ENCODE measurements around the gene EPB41L5.
"Not testable (repeated sequence)": the region's sequence is repeated elsewhere in the genome, so short reads cannot be mapped to it uniquely, and the experiment has no call there.

Gene EPB41L5

DNA sequence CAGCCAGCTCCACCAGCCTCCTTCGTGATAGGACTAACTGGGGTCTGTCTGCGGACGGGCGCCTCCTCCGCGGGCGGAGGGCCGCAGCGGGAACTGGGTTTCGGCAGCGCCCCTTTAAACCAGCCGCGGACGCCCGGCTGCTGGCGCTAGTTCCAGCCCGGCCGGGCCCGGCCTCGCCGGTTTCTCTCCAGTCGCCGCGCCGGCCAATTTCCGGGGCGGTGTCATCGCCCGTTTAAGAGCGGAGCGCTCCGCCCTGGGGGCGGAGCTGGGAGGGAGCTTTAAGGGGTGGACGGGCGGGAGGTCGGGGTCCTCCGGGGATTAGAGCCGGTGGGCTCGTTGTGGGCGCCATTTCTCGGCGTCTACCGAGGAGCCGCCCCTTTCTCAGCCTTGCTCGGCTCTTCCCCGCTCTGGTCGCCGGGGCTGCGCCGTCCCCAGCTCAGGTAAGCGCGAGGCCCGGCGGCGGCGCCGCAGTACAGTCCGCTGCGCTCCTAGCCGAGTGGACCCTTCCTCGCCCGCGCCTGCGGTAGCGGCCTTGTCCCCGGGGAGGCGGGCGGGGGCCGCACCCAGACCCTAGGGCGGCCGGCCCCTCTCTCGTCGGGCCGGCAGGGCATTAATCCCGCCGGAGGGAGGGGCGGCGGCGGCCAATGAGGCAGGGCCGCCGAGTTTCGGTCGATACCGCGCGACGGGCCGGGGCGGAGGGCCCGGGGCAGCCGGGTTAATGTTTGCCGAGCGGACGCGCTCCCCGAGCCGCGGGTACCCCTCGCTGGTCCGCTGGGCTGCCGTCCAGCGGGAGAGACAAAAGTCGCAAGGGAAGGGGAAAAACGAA, at the start of gene EPB41L5:
TSS of gene EPB41L5 (plus strand) at position 307 of the 826 bp plus-strand sequence. CDS start 6,008 bp downstream, outside the sequence.
- peak; percentile 90 for FAIRE-seq

DNA sequence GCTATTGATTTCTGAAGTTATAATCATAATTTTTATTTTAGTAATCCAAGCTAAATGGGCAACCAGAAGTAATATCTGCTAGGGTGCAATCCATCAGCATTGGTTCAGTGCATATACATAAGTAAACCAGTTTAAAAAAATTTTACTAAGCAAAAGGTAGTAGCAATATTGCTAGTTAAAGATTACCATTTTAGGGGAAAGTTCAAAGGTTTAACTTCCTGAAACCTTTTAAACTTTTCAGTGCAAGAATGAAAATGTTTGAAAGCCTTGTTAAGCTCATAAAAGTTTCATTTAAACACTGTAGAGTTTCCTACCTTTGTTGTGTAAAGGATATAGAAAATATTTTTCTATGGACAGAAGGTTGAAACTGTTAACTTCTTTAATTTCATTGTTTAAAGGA, 31.0 kb upstream of the EPB41L5 start:
- no peak for FAIRE-seq

DNA sequence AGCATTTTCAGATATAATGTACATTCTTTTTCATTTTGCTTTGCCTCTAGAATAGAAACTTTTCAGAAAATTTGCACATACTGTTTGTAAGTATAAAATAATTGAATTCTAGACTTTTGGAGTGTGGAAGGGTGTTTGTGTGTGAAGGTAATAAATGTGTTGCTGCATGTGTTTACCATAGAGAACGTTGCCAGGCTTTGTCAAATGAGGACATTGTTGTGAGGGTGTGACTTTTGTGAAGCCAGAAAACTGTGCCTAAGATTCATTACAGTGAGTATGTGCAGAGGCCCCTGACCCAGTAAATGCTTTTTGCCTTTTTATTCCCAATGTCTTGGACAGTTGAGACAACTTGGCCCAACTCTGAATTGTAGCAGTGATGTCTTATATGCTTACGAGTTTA, 30.4 kb upstream of the EPB41L5 start:
- no peak for FAIRE-seq

DNA sequence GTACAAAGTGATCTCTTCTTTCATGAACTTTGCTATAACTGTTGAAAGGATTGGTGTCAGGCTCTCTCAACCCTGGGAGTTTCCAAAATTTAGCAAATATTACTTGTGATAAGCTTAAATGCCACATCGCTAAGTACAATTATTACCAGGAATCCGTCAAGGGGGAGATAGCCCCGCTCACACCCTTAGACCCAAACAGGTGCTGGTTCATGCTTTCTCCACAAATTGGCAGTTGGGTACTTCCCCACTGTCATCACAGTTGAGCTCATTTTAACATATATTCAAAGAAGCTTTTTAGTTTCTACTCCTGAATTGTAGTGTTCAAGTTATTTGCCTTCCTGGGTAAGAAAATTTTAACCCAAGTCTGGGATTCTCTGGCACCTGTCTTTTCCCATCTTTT, 29.8 kb upstream of the EPB41L5 start:
- FAIRE-seq: no peak

DNA sequence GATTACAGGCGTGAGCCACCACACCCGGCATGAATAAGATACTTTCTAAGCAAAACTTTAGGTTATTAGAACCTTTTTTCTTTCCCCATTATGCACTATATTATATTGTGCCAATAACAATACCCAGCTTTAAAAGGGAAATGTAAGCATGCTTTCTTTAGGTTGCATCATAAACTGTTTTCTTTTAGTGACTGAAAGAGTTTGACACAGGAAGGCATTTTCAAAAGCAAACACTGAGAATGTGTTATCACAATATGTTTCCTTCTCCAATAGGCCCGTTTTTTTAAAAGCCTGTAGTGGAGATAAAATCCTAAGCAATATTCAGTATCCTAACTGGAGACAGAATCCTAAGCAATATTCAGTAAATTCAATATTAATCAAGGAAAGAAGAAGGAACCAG, 16.7 kb upstream of the EPB41L5 start:
- no peak for FAIRE-seq

DNA sequence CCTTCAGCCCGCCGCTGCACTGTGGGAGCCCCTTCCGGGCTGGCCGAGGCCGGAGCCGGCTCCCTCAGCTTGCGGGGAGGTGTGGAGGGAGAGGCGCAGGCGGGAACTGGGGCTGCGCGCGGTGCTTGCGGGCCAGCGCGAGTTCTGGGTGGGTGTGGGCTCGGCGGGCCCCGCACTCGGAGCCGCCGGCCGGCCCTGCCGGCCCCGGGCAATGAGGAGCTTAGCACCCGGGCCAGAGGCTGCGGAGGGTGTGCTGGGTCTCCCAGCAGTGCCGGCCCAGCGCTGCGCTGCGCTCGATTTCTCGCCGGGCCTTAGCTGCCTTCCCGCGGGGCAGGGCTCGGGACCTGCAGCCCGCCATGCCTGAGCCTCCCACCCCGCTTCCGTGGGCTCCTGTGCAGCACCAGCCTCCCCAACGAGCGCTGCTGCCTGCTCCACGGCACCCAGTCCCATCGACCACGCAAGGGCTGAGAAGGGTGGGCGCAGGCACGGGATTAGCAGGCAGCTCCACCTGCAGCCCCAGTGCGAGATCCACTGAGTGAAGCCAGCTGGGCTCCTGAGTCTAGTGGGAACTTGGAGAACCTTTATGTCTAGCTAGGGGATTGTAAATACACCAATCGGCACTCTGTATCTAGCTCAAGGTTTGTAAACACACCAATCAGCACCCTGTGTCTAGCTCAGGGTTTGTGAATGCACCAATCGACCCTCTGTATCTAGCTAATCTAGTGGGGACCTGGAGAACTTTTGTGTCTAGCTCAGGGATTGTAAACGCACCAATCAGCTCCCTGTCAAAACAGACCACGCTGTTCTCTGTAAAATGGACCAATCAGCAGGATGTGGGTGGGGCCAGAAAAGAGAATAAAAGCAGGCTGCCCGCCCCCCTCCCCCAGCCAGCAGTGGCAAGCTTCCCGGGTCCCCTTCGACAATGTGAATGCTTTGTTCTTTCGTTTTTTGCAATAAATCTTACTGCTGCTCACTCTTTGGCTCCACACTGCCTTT, 15.7 kb upstream of the EPB41L5 start:
- FAIRE-seq: not testable (repeated sequence)

DNA sequence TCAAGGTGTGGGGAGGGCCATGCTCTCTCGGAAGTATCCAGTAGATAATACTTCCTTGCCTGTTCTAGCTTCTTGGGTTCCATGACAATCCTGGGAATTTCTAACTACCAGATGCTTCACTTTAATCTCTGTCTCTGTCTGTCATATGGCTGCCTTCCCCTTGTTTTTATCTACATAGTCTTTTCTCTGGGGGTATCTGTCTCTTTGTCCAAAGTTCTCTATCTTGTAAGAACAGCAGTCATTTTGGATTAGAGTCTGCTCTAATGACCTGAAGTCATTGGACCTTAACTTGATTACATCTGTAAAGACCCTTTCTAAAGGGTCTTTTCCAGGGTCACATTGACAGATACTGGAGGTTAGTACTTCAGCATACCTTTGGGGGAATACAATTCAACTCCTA, 11.4 kb upstream of the EPB41L5 start:
- no peak for FAIRE-seq

DNA sequence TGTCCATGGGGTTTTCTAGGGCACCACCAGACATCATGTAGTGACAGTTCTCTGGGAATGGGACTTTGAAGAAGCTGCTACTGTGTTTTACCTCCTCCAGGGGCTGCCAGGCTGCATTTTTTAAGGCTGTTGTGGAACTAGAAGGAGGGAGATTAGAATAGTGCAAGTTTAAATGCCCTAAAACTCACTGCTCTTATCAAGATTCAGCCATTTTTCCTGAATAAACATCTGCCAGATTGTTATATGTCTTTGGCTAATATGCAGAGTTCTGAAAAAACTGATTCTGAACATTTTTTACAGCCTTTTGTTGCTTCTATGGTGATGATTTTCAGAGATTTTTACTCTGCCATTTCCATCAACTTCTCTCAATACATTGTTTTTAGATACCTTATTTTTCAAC, 8.6 kb upstream of the EPB41L5 start:
- FAIRE-seq: no peak

DNA sequence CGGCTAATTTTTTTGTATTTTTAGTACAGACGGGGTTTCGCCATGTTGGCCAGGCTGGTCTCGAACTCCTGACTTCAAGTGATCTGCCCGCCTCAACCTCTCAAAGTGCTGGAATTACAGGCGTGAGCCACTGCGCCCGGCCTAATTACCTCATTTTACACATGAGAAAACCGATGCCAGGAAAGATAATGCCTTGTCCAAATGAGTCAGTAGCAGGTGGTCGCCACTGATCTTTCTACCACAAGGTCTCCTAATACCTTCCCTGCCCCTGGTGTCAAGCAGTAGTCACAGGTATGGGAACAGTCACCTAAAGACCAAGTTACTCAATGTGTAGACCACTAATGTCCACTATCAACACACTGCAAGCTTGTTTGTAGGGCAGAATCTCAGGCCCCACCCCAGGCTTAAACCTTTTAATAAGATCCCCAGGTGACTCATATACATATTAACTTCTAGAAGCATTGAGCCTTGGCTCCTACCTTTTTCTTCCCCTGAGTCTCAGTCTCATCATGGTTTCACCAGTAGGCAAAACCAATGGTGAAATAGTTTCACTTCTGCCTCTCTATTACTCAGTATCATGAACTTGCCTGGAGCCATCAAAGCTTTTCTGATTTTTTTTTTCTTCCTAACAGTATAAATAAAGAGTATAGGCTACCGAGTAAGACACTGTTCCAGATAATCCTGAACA, 6.9 kb upstream of the EPB41L5 start:
- no peak for FAIRE-seq

DNA sequence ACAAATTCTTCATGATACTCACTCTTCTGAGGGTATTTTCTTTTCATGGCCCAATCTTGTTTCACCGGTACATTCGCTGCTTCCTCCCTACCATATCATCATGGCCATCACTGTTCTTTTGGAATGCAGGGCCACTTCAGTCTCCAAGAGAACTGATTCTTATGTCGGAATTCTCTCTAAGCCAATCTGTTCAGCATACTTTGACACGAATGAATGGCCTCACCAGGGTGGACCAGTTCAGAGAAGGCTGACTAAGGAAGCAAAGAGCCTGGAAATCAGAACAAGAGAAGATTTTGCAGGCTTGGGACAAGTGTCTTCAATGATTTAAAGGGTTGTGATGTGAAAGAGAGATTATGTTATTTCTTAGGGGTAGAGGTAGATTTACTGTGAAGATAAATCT, 5.0 kb upstream of the EPB41L5 start:
- FAIRE-seq: no peak

DNA sequence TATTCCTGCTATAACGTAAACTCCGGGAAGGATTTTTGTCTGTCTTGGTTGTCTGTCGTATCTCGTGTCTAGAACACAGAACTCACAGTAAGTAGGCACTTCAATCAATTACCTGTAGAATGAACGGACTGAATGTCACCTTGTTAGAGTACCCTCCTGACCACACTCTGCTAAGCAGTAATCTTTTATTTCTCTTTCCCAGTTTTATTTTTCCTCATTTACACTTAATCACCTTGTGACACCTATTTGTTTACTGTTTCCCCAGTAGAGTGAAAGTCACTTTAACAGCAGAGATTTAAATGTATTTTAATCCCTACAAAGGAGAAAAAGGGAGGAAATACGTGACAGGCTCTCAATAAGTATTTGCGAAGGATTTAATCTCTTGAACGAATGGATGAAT, 514 bp upstream of the EPB41L5 start:
- FAIRE-seq: no peak

DNA sequence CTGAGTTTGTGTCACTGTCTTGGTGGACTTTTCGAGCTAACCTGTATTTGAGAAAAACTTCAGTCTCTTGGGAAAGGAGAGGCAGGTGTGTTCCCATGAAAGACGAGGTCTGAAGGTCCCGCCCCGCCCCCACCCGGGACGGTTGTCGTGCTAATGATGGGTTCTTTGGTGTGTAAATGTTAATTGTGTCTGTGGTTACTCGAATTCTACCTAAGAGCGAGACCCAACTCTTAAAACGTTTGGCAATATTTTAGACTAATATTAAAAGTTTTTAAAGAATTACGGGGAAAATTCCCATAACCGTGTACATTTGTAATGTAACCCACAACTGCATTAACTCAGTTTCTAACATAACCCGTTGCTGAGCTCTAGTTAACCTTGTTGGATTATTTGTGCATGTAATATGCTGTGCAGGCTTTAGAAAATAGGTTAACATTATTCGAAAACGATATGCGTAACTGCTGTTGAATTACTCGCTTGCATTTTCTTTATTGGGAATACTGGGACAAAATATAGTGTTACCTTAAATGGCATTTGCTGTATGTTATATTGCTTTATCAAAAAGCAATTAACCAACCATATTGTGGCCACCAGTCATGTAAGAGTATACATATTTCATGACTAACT, 833 bp downstream of the EPB41L5 start:
- FAIRE-seq: no peak

DNA sequence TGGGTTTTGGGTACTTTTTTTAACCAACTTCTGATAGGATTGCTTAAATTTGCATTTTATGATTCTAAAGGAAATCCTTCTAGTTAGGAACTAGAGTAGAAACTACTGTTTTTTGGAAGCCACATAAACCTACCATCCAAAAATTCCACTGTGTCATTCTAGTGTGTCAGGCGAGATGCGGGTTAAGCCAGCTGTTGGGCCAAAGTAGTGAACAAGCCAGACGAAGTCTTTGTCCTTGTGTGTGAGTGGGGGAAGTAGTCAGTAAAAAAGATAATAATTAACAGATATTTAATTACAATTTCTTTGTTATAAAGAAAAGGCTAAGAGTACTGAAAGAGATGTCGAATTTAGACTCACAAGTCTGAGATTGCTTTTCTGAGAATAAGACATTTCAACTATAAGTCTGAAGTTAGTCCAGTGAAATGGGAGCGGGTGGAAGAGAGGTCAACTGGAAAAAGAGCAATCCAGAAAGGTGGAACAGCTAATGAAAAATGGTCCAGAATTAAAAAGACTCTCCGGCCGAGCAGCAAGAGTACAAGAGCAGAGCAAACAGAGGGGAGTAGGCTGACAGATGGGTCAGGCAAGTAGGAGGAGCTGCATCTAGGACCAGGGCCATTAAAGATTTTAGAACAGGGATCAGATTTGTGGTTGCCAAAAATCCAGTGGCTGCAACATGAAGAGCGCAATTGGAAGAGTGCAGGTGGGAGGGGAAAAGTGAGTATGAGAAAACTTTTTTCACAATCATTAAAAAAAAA, 1.5 kb downstream of the EPB41L5 start:
- no peak for FAIRE-seq

DNA sequence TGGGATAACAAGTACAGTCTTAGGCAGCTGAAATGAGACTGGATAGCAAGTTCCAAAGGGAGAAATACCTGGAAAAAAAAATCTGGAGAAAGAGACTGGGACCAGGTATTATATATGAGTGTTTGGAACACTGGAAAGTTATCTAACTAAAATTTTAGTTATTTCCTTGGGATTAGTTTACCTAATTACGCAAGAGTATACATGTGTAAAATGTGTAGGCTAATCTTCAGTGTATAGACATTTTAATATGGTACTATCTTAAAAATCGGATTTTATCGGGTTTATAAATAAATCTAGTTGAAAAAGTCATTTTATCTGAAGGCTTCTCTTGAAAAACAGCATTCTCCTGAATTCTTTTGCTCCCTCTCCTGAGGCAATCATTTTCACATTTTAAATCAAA, 3.9 kb downstream of the EPB41L5 start:
- FAIRE-seq: no peak

DNA sequence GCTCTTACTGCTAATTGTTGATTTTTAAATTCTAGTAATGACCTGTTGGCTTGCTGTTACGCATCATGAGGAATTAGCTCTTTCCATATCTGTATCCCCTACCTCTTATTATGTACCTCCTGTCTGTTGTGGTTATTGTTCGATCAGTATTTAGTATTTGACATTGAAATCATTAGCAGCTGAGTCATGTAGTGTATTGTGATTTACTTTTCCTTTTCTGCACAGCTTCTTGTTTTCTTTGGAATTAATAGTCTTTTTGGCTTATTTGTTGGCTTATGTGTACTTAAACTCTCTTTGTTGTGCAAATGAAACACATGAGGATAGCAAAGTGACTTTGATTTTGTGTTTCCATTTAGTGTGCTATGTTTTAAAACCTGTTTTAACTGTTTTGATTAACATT, 4.3 kb downstream of the EPB41L5 start:
- FAIRE-seq: no peak

DNA sequence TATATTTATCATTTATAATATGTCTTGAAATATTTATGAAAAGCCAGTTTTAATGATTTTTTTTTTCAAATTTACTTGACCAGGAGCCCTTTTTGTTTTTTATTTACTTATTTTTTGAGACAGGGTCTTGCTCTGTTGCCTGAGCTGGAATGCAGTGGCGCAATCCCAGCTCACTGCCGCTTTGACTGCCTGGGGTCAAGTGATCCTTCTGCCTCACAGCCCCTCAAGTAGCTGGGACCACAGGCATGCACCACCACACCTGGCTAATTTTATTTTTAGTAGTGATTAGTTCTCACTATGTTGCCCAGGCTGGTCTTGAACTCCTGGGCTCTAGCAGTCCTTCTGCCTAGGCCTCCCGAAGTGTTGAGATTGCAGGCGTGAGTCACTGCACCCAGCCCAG, 5.7 kb downstream of the EPB41L5 start:
- no peak for FAIRE-seq

DNA sequence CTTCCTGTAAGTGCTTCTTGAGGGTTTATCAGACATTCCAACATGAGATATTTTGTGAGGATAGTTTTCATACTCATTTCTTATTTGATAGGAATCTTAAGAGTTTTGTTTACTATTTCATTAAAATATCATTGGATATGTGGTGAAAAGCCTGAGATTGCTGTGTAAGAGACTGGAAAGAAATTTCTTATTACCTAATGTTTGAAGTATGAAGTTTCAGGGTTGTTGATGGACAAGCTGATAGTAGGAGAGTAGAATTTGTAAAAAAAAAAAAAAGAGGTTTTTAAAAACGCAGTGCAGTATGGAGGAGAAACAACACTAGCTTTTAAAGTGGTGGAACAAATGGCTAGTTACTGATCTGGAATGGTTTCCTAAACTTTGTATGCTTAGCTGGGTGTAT, 7.7 kb downstream of the EPB41L5 start:
- FAIRE-seq: no peak

DNA sequence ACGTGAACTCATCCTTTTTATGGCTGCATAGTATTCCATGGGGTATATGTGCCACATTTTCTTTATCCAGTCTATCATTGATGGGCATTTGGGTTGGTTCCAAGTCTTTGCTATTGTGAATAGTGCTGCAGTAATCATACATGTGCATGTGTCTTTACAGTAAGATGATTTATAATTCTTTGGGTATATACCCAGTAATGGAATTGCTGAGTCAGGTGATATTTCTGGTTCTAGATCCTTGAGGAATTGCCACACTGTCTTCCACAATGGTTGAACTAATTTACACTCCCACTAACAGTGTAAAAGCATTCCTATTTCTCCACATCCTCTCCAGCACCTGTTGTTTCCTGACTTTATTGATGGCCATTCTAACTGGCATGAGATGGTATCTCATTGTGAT, 9.6 kb downstream of the EPB41L5 start:
- not testable (repeated sequence) for FAIRE-seq

DNA sequence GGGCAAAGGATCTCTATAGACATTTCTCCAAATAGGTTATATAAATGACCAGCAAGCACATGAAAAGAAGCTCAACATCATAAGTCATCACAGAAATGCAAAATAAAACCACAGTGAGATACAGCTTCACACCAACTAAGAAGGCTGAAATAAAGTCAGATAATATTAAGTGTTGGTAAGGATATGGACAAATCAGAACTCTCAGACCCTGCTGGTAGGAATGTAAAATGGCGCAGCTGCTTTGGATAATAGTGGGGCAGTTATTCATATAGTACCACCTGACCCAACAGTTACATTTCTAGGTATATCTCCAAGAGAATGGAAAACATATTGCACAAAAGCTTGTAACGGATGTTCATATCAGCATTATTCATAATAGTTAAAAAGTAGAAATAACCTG, 14.0 kb downstream of the EPB41L5 start:
- FAIRE-seq: no peak

DNA sequence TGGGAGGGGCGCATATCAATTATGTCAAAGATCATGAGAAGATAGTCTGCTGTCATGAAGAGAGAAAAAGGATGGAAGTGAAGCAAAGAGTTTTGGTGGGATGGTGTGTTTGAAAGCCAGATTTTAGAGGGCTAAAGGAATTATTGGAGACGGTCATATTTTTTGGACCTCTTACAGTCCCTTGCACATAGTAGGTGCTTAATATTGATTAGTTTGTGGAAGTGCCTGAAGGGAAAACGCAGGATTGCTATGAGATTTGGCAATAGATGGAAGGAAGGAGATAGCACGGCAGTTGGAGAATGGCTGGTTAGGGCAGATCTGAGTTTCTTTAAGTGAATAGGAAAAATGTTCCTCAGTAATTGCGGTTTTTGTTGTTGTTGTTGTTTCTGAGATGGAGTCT, 15.9 kb downstream of the EPB41L5 start:
- no peak for FAIRE-seq

DNA sequence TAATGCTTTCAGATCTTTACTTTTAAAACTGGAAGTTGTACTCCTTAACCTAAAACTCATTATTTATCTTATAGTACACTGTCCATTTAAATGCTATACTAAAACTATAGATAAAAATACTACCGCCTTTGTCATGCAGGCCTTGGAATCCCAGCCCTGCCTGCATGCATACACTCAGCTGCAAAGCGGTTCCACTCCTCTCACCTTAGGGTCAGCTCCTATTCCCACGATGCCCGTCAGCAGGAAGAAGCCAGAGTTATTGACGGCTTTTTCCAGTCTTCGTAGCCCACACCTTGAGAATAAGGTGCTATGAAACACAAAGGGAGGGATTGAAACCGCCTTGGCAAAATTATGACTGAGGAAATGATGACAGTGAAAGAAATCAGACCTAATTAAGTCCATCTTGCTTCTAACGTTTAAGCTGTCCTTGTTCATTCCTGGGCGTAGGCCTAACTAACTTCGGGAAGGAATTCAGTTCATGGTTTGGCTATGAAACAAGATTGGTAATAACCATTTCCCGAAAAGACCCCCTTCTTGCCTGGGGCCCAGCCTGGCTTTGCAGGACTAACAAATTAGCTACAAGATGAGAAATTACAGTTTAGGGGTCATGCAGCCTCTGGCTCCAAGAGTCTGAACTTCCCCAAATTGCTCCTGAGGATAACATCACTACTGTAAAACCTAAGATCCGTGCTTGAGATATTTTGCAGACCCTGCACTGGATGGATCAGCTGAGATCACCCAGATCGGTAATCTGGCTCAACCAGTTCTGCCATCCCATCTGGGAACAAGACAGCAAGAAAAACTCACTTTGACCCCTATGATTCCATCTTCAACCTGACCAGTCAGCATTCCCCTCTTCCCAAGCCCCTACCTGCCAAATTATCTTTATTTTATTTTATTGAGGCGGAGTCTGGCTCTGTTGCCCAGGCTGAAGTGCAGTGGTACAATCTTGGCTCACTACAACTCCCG, 17.1 kb downstream of the EPB41L5 start:
- FAIRE-seq: no peak

Data from A204.1 (cell line).